ENCODE results near the gene HTD2.

The HTD2 gene

DNA sequence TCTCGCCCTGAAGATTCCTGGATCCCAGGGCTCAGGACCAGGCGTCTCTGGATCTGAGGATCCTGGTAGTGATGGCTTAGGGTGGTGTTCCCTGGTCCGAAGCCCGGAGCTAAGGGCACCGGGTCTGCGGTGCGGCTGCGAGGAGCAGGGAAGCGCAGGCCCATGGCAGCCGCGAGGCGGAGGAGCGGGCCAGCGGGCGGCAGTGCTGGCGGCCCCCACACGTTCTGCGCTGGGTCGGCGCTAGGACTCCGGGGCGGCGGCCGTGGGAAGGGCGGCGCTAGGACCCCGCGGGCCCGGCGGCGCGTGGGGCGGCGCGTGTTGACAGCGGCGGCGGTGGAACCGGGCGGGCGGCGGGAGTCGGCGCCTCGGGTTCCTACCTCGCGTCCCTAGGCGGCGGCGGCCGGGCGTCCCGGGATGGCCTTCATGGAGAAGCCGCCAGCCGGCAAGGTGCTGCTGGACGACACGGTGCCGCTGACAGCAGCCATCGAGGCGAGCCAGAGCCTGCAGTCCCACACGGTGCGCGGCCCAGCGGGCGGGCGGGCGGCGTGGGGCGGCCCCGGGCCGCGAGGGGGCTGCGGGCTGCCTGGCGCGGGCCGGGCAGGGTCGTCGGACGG, 26.4 kb downstream of the HTD2 start, which contains the start of gene PXK:
TSS of gene PXK (plus strand) at position 318 of the 614 bp plus-strand sequence. CDS start at position 415, 97 bp downstream.
- peak within 1 kb of the TSS; percentile 77 to 82 for H3K4me3 ChIP-seq (replicated peaks in 1 of 2; ENCODE audit: low read depth in 2 of 2, low read length in 2 of 2)
- DNase-seq (ENCODE audit: low read depth in 2 of 2): peak; percentile 78 to 86
- TF ChIP-seq, protein P1, sequence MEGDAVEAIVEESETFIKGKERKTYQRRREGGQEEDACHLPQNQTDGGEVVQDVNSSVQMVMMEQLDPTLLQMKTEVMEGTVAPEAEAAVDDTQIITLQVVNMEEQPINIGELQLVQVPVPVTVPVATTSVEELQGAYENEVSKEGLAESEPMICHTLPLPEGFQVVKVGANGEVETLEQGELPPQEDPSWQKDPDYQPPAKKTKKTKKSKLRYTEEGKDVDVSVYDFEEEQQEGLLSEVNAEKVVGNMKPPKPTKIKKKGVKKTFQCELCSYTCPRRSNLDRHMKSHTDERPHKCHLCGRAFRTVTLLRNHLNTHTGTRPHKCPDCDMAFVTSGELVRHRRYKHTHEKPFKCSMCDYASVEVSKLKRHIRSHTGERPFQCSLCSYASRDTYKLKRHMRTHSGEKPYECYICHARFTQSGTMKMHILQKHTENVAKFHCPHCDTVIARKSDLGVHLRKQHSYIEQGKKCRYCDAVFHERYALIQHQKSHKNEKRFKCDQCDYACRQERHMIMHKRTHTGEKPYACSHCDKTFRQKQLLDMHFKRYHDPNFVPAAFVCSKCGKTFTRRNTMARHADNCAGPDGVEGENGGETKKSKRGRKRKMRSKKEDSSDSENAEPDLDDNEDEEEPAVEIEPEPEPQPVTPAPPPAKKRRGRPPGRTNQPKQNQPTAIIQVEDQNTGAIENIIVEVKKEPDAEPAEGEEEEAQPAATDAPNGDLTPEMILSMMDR (IDR thresholded peaks at IDR 0.05; ENCODE audit: low read depth, low read length): no peak

DNA sequence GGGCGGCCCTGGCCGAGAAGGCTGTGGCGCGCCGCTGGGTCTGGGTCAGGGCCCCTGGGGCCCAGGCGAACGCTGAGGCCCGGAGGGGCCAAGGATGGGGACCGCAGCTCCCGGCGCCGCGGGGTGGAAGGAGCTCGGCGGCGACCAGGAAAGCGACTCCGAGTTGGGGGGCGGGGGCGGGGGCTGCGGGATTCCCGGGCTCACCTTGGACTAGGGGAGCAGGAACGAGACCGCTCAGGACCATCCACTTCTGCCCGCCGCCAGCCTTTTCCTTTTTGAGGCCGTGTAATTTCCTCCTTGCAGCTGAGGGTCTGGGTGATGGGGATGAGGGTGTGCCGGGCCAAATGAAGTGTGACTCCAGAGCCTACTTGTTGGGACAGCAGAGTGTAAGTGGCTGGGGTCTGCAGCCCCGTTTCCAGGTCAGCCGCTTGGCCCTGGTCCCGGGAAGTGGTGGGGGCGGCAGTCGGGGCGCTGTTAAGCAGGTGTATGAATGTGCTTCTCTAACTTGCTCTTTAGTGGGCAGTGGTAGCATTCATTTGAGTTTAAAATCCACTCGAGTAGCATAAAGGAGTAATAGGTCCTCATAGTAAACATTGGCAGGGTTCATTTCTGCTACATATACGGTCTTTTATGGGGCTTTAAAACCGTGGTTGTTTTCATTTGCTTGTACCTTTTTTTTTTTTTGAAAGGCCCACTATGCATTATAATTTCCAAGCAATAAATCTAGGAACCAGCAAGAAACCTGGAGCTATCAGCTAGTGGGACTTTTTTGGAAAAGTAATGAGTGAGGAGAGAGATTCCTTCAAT, 27.1 kb downstream of the HTD2 start:
- peak; percentile 33 to 42 for DNase-seq (ENCODE audit: low read depth in 2 of 2)
- H3K4me3 ChIP-seq (replicated peaks in 1 of 2; ENCODE audit: low read depth in 2 of 2, low read length in 2 of 2): peak overlapping the region; percentile 77 to 82
- TF ChIP-seq, protein P1 (IDR thresholded peaks at IDR 0.05; ENCODE audit: low read depth, low read length): no peak

DNA sequence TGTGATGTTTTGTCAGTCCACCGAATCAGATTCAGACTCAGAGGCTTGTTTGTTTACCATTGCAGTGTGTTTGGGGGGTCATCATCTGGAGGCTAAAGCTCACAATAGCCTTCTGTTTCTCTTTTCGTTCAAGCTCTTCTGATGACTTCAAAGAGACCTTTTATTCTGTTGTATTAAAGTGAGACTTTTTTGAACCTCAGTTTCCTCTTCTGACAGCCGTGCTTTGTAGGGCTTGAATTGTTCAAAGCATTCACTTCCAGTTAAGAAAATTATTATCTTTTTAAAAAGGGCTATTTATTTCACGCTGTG, 27.6 kb downstream of the HTD2 start:
- TF ChIP-seq, protein P1 (IDR thresholded peaks at IDR 0.05; ENCODE audit: low read depth, low read length): no peak
- no peak for DNase-seq (ENCODE audit: low read depth in 2 of 2)
- peak overlapping the region; percentile 77 to 82 for H3K4me3 ChIP-seq (replicated peaks in 1 of 2; ENCODE audit: low read depth in 2 of 2, low read length in 2 of 2)

DNA sequence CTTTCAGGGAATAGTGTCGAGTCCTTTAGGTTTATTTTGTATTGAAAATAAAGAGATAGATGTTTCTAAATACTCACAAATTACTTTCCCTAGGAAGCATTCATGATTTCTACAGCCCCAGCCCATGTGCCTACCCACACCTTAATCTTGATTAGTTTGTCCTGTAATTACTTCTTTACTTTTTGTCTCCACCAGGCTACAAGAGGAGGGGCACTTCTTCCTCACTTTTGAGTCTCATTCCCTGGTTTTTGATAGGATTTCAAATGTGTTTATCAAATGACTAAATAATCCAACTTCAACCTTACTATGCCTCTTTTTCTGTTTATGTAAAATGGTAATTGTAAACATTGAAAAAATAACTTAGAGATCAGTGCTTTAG, 28.2 kb downstream of the HTD2 start:
- DNase-seq (ENCODE audit: low read depth in 2 of 2): no peak
- TF ChIP-seq, protein P1 (IDR thresholded peaks at IDR 0.05; ENCODE audit: low read depth, low read length): no peak
- H3K4me3 ChIP-seq (replicated peaks in 1 of 2; ENCODE audit: low read depth in 2 of 2, low read length in 2 of 2): peak overlapping the region; percentile 4 to 82

DNA sequence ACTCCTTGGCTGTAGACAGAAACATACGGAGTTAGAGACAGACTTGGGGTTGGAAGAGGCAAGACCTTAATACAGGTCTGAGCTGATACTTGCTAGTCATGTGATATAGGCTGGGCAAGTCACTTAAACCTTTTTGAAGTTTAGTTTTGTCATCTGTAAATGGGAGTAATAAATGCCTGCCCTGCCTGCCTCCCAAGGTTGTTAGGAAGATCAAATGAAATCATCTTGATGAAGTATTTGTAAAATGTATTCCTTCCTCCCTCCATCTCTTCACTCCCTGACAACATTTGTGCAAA, 29.3 kb downstream of the HTD2 start:
- H3K4me3 ChIP-seq (replicated peaks in 1 of 2; ENCODE audit: low read depth in 2 of 2, low read length in 2 of 2): peak overlapping the region in 1 of 2 donors; percentile 40
- TF ChIP-seq, protein P1 (IDR thresholded peaks at IDR 0.05; ENCODE audit: low read depth, low read length): no peak
- DNase-seq (ENCODE audit: low read depth in 2 of 2): no peak

DNA sequence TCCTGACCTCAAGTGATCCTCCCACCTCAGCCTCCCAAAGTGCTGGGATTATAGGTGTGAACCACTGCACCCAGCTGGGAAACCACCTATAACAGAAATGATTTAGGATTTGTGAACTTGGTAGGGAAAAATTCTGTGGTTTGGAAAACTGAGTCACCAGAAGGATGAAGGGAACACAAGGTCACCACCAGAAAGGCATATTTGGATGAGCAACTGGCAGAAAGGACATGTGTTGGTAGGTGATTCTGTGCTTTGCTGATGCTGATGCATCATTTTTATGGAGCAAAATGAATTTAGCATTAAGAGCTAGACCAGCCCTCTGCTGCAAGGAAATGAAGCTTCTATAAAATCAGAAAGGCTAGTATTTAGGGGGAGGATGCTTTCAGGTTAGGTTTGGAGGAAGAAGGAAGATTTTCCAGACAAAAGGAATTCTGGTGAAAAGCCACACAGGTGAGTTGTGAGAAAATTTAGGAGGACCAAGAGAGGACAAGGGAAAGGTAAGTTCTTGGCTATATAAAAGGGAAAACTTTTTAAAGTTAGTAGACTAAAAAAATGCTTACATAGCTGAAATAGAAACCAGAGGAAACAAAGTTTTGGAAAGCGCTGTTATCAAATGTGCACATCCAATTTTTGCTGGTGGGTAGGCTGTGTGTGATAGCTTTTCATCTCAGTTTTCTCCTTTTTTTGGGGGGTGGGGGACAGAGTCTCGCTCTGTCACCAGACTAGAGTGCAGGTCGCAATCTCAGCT, 30.0 kb downstream of the HTD2 start:
- TF ChIP-seq, protein P1 (IDR thresholded peaks at IDR 0.05; ENCODE audit: low read depth, low read length): no peak
- peak in 1 of 2 donors; percentile 89 for DNase-seq (ENCODE audit: low read depth in 2 of 2)
- H3K4me3 ChIP-seq (replicated peaks in 1 of 2; ENCODE audit: low read depth in 2 of 2, low read length in 2 of 2): no peak overlapping the region

Measured in cardiac fibroblast (primary cell).